ENCODE data around the gene RNF26.

DNA sequence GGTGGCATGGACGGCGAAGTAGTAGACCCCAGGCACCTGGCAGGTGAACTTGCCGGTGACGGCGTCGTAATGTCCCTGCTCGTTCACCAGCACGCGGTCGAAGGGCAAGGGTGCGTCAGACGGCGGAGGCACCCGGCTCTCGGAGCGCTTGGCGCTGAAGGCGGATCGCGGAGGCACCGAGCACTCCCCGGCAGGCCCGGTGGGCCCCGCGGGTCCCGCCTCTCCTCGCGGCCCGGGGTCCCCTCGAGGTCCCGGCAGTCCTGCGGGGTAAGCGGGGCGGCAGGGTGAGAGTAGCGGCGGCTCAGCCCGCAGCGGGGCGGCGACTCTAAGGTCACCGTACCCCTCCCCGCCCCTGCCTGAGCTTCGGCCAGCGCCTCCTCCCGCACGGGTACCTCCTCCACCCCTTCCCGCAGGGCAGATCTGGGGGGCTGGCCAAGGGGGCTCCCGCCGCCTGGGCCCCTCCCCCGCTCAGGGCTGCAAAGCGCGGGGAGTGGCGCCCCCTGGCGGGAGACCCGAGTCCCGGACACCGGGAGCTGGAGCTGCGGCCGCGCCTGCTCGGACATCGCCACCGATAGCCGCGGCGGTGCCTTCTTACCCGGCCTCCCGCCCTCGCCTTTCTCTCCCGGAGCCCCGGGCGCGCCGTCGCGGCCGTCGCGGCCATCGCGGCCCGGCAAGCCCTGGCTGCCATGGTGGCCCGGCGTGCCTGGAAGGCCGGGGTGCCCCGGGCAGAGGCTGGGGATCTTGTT, 5.4 kb downstream of the RNF26 start:
- TF ChIP-seq, protein P1, sequence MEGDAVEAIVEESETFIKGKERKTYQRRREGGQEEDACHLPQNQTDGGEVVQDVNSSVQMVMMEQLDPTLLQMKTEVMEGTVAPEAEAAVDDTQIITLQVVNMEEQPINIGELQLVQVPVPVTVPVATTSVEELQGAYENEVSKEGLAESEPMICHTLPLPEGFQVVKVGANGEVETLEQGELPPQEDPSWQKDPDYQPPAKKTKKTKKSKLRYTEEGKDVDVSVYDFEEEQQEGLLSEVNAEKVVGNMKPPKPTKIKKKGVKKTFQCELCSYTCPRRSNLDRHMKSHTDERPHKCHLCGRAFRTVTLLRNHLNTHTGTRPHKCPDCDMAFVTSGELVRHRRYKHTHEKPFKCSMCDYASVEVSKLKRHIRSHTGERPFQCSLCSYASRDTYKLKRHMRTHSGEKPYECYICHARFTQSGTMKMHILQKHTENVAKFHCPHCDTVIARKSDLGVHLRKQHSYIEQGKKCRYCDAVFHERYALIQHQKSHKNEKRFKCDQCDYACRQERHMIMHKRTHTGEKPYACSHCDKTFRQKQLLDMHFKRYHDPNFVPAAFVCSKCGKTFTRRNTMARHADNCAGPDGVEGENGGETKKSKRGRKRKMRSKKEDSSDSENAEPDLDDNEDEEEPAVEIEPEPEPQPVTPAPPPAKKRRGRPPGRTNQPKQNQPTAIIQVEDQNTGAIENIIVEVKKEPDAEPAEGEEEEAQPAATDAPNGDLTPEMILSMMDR (conservative IDR thresholded peaks at IDR 0.05), result peak; percentile 63
- TF ChIP-seq EZH2 (IDR thresholded peaks at IDR 0.05; ENCODE audit: low read depth), result no peak

Measured in PC-9 (cell line).